HG02623 (cell line): ENCODE measurements around the gene DCLRE1B.
"Not testable (repeated sequence)": the region's sequence is repeated elsewhere in the genome, so short reads cannot be mapped to it uniquely, and the experiment has no call there.

Experiments
- ATAC-seq: cut with Tn5 transposase; IDR thresholded peaks from one replicate; pipeline ENCODE4 v1.9.1; 2021; ENCODE audit warnings: moderate library complexity; ENCODE audit not compliant: unreplicated experiment

Gene DCLRE1B

DNA sequence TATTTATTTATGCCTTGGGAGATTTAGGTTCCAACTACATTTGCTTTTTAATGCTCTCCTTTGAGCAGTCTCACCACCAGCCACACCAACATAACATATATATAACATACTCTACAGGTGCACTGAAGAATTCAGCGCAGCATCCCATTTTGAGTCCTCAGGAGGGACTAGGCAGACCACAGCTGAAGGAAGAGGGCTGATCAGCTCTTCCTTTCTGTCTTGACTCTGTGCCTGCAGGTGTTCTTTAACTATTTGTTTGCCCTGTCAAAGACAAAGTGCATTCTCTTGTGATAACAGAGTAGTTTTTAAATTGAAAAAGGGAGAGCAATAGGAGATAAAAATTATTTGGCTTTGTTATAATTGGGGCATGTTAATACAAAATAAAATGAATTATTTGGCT is 41.0 kb downstream of the DCLRE1B start:
- no peak for ATAC-seq

DNA sequence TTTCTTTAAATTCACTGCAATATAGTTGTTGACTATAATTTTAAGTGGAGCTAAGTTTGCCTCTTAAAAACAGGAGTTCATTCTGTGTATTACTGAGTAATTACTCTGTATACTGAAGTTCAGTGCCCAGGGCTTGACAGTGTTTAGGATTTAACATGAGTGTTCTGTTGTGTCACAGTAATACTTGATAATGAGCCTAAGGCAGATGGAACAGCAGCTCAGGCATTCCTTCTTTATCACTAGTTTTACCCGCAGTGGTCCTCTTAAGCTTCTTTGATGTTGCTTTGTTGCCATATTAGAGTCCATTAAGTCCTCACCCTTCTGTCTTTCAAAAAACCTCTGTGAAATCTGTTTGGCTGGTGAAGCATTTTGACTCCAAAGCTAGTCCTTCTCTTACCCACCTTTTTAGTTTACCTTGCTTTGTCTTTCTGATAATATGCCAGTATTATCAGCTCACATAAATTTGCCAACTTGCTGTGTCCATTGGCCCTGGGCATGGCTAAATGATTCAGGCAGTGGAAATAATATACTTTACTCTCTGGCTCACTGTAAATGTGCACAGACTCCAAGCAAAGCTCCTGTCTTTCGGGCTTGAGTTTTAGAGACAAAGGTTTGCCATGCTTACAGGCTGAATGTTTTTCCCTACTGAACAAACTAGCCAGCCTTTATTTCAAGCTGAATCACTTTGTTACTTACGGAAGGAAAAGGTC is 41.7 kb downstream of the DCLRE1B start:
- ATAC-seq: no peak

DNA sequence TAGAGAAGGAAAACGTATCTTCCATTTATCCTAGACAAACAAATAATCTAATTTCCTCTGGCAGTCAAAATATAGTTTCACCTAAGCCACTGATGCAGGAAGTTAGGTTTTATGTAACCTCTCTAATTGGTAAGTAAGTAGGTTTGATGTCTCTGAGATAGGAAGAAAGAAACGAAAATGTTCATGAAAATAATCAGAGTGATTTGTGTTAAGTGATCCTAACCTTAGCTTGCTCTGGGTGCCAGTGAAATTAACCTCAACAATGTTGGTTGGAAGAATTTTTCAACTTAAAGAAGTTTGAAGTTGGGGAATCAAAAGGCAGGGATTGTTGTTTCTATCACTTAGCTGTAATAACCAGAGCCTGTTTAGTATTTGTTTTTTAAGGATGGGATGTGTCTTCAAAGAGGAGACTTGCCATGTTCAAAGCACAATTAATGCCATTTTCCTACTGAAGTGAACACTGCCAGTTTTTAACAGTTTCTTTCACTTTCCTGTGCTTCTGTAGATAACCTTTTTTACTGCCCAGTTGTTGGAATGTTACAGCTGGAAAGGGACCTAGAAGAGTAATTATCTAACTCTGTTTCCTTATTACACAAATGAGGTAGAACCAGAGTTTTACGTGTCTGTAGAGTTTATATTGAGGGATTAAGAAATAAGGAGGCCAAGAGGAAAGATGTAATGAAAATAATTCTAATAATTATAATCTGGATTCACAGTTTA is 42.4 kb downstream of the DCLRE1B start:
- ATAC-seq: no peak

DNA sequence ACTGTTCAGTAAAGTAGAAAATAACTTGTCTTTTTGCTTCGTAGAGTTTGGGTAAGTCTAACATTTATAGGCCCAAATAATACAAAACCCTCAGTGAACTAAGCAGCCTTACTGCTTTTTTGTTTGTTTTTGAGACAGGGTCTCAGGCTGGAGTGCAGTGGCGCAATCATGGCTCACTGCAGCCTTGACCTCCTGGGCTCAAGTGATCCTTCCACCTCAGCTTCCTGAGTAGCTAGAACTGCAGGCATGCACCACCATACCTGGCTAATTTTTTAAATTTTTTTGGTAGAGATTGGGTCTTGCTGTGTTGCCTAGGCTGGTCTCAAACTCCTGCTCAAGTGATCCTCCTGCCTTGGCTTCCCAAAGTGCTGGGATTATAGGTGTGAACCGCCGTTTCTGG is 43.0 kb downstream of the DCLRE1B start:
- ATAC-seq: not testable (repeated sequence)

DNA sequence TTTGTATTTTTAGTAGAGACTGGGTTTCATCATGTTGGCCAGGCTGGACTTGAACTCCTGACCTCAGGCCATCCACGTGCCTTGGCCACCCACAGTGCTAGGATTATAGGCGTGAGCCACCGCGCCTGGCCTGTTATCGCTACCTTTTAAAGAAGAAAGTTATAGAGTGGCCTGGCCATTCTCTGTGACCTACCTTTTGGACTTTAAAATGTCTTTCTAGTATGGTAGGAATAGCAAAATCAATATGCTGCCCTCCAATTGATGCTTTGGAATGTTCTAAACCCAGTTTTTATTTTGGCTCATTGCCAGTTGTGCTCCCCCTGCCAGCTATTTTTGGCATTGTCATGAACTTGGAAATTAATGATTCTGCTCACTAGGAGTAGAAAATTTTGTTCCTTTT is 43.9 kb downstream of the DCLRE1B start:
- ATAC-seq: no peak

DNA sequence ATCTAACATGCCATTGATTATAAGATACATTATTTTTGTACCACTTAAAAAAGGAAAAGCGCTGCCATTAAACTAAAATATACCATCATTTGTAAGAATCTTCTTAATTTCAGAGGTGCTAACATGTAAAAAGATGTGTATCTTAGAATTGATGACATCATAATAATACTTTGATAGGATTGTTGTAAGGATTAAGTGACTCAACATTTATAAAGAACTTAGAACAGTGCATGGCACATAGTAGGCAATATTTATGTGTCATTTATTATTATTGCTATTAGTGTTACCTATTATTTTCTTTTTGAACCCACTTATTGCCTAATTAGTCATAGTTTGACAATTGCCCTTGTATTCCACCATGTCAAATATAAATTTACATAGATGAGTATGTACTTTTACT is 45.8 kb downstream of the DCLRE1B start:
- no peak for ATAC-seq

DNA sequence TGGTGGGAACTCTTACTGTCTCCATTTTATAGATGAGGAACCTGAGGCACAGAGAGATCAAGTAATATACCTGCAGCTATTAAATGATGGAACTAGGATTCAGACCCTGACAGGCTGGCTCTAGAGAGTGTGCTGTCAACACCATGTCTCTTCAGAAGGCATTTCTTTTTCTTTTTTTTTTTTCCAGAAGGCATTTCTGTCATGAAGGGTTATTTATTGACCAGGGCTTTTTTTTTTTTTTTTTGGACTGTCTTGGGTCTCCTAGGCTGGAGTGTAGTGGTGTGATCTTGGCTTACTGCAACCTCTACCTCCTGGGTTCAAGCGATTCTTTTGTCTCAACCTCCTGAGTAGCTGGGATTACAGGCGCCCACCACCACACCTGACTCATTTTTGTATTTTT is 46.6 kb downstream of the DCLRE1B start:
- ATAC-seq: no peak

DNA sequence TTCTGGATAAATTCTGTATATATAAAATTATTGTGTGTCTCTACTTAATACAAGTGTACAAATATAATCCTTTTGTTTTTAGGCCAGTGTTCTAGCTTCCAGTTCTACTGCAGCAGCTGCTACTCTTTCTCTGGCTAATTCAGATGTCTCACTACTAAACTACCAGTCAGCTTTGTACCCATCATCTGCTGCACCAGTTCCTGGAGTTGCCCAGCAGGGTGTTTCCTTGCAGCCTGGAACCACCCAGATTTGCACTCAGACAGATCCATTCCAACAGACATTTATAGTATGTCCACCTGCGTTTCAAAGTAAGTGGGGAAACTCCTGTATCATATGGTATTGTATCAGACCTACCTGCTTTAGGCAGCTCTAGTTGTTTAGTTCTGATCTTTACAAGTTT is 52.9 kb downstream of the DCLRE1B start:
- no peak for ATAC-seq

DNA sequence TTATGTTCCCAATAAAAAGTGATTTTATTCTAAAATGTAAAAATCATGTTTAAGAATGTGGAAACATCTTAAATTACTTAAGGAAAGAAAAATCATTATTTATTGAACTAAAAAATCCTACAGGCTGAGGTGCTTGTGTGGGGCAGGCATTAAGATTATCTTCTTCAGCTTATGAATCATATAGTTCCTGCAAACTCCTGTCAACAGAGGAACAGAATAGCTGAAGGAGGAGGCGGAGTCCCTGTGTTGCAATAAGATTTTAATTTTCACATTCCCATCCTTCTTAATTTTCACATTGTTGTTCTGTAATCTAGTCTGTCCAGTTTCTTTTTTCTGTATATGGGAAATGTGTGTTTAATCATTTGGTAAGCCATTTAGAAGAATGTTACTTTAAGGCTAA is 53.6 kb downstream of the DCLRE1B start:
- ATAC-seq: no peak

DNA sequence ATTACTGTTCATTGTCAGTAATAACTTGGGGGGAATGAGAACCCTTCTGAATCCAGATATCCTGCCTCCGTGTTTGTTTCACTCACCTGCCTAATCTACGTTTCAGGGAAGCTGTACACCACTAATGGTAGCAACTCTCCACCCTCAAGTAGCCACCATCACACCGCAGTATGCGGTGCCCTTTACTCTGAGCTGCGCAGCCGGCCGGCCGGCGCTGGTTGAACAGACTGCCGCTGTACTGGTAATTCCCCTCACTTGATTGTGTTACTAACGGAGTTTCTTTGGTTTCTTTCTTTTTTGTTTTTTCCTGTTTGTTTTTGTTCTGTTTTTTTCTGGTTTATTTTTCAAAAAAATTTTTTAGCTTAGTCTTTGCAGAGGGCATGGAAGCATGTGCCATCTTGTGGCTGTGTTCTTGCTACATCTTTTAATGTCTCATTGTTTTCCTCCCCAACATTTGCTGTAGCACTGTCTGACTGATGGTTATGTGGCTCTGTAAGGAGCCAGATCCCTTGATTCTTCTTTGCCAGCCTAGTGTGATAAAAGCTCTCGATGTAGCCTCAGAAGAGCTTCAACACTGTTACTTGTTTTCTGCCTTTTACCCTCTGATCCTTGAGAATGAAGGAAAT is 58.3 kb downstream of the DCLRE1B start:
- ATAC-seq: no peak
